PC-3 (cell line): ENCODE data around the gene SH3PXD2A. TPM values are rescaled to one million over a fixed set of nuclear protein-coding genes. Genes with fewer than 3 reads are reported as not detected.

Source experiments
- ATAC-seq: fragments of 200-7000 bp; cut with Tn5 transposase; 2 replicates; pipeline ENCODE4 v1.9.1; 2020; ENCODE audit warnings: mild to moderate bottlenecking, moderate library complexity
- BruUV-seq: library from RNA; stranded (reverse); fragments of 400-500 nt; replicated peaks from 2 replicates; lab custom pipeline; 2021; lab: Mats Ljungman, UMichigan
- CTCF ChIA-PET: fragments of 300-600 bp; sonication (Branson Sonifier 250); formaldehyde crosslinking; loops from one replicate; lab custom pipeline; 2022; ENCODE audit warnings: antibody characterized with exemption; lab: Charles Lee
- POLR2A ChIA-PET: fragments of 300-600 bp; sonication (Branson Sonifier 250); formaldehyde crosslinking; loops from one replicate; lab custom pipeline; 2022; ENCODE audit warnings: antibody characterized with exemption; ENCODE audit not compliant: unreplicated experiment; lab: Charles Lee
- DNase-seq: peaks from one replicate; pipeline ENCODE4 v3.0.0-alpha.2; 2015
- H2AFZ ChIP-seq: fragments of 300-600 bp; sonication (generic); 2 replicates; pipeline ENCODE4 v1.6.0; 2016; ENCODE audit warnings: antibody characterized with exemption, low read length
- H3F3A ChIP-seq: fragments of 300-600 bp; sonication (generic); one replicate; pipeline ENCODE4 v1.6.0; 2017; ENCODE audit warnings: antibody characterized with exemption, low read length, control low read depth, mild to moderate bottlenecking; ENCODE audit not compliant: unreplicated experiment
- H3K27ac ChIP-seq: fragments of 300-600 bp; sonication (generic); 2 replicates; pipeline ENCODE4 v1.5.1; 2016; ENCODE audit warnings: mild to moderate bottlenecking, low read length
- H3K27me3 ChIP-seq: fragments of 300-600 bp; sonication (generic); 2 replicates; pipeline ENCODE4 v1.6.1; 2016; ENCODE audit warnings: low read length, mixed read lengths
- H3K36me3 ChIP-seq: fragments of 300-600 bp; sonication (generic); 2 replicates; pipeline ENCODE4 v1.6.1; 2016; ENCODE audit warnings: low read depth, mixed run types, low read length, mixed read lengths
- H3K4me1 ChIP-seq: fragments of 300-600 bp; sonication (generic); 2 replicates; pipeline ENCODE4 v1.5.1; 2016; ENCODE audit warnings: low read length; ENCODE audit not compliant: insufficient read depth
- H3K4me2 ChIP-seq: fragments of 300-600 bp; sonication (generic); 2 replicates; pipeline ENCODE4 v1.6.0; 2016; ENCODE audit warnings: low read length
- H3K4me3 ChIP-seq: fragments of 300-600 bp; sonication (generic); 2 replicates; pipeline ENCODE4 v1.5.1; 2016; ENCODE audit warnings: mild to moderate bottlenecking, low read length, mixed read lengths
- H3K79me2 ChIP-seq: fragments of 300-600 bp; sonication (generic); 2 replicates; pipeline ENCODE4 v1.6.1; 2017; ENCODE audit warnings: low read length, mixed read lengths
- H3K9ac ChIP-seq: fragments of 300-600 bp; sonication (generic); 2 replicates; pipeline ENCODE4 v1.6.0; 2016; ENCODE audit warnings: mild to moderate bottlenecking, low read length
- H3K9me2 ChIP-seq: fragments of 300-600 bp; sonication (generic); replicated peaks from 2 replicates; pipeline ENCODE4 v1.6.1; 2016; ENCODE audit warnings: mixed run types, low read length, mixed read lengths
- H3K9me3 ChIP-seq: fragments of 300-600 bp; sonication (generic); 2 replicates; pipeline ENCODE4 v1.6.1; 2016; ENCODE audit warnings: low read length, mixed read lengths
- H4K20me1 ChIP-seq: fragments of 300-600 bp; sonication (generic); 2 replicates; pipeline ENCODE4 v1.6.1; 2016; ENCODE audit warnings: low read length, mixed read lengths
- EZH2 ChIP-seq: fragments of 300-600 bp; sonication (generic); IDR thresholded peaks from one replicate; pipeline ENCODE4 v1.6.1; 2017; ENCODE audit warnings: antibody characterized with exemption, mild to moderate bottlenecking, low read length; ENCODE audit not compliant: unreplicated experiment
- EZH2phosphoT487 ChIP-seq: fragments of 300-600 bp; sonication (generic); IDR thresholded peaks from 2 replicates; pipeline ENCODE4 v1.6.1; 2018; ENCODE audit warnings: mild to moderate bottlenecking, antibody characterized with exemption, low read length, borderline replicate concordance
- intact Hi-C: fragments of 100-400 bp; cut with micrococcal nuclease; formaldehyde crosslinking; loops from 2 replicates; pipeline ENCODE4 v1.9.0; 2023
- total RNA-seq: library from RNA; depleted of rRNA; stranded (reverse); fragments of >200 nt; gene quantifications from 2 replicates; pipeline ENCODE4 v1.2.3, GENCODE V29; 2014
- TF ChIP-seq, protein P1 (sequence below): fragments of 300-600 bp; sonication (generic); conservative IDR thresholded peaks from 2 replicates; pipeline ENCODE4 v1.5.1; 2017; ENCODE audit warnings: antibody characterized with exemption, low read depth, mild to moderate bottlenecking, low read length

Gene SH3PXD2A
- total RNA-seq, 1 experiment from 2014 or later = 3.4 TPM

DNA sequence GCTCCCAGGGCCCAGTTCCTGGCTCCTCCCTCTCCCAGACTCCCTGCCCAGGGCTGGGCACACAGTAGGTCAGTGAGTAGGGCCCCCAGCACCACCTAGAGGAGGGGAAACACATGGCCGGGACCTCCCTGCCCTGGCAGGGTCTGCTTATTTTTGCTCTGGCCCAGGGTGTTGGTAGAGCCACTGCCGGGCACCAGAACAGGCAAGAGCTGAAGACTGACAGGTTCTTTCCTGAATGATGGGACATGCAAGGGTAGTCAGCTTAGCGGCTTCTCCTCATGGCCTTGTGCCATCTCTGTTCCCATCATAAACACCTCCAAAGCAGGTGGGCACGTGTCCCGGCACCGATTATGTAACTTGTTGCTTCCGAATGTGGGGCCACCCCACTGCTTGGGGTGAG, 275.4 kb downstream of the SH3PXD2A start:
- CTCF ChIA-PET = no interaction called here
- no peaks in the 10 kb centered on the region for H3K9me3 ChIP-seq
- ATAC-seq = no peak

DNA sequence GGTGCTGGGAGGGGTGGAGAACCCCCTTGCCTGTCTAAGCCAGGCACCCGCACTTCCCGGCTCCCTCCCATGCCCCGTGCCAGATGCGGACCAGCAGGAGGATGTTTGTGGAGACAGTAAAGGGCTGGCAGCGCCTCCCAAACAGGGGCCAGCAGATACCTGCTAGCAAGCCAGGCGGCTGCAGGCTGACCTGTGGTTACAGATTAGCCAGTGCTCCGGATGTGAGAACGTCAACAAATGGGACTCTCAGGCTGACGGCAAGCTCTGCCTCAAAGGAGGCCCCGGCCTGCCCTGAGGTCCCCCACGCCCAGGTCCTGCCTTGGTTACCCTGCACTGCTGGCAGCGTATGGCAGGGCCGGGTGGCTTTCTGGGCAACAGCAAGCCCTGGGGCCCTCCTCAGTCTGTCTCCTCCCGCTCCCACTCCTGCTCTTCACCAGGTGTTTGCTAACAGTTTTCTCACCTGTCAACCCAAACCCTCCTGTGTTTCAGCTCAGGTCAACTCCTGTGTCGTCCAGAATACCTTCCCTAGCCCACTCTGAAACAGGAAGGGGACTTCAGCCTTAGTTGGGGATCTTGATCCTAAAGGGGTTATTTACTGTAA, 276.5 kb downstream of the SH3PXD2A start:
- Histone ChIP-seq H3K27me3 (no peaks in the 10 kb centered on the region), H4K20me1 (no peaks in the 10 kb centered on the region), H3K9me3 (no peaks in the 10 kb centered on the region), H3K4me3 (no peak overlapping the region), H3K36me3 (no peaks in the 10 kb centered on the region), H2AFZ (no peak overlapping the region), H3K27ac (no peak overlapping the region), H3F3A (no peaks in the 10 kb centered on the region), H3K4me1 (peaks cover 20% of the 10 kb centered on the region), H3K9ac (no peak overlapping the region), H3K4me2 (no peak overlapping the region), H3K79me2 (no peaks in the 10 kb centered on the region), H3K9me2 (no peaks in the 10 kb centered on the region)
- ChIA-PET CTCF (no interaction called here), POLR2A (no interaction called here)
- BruUV-seq = no TSS peak
- no peak for ATAC-seq
- intact Hi-C loops = no loop called here
- DNase-seq = no peak
- TF ChIP-seq, protein P1, sequence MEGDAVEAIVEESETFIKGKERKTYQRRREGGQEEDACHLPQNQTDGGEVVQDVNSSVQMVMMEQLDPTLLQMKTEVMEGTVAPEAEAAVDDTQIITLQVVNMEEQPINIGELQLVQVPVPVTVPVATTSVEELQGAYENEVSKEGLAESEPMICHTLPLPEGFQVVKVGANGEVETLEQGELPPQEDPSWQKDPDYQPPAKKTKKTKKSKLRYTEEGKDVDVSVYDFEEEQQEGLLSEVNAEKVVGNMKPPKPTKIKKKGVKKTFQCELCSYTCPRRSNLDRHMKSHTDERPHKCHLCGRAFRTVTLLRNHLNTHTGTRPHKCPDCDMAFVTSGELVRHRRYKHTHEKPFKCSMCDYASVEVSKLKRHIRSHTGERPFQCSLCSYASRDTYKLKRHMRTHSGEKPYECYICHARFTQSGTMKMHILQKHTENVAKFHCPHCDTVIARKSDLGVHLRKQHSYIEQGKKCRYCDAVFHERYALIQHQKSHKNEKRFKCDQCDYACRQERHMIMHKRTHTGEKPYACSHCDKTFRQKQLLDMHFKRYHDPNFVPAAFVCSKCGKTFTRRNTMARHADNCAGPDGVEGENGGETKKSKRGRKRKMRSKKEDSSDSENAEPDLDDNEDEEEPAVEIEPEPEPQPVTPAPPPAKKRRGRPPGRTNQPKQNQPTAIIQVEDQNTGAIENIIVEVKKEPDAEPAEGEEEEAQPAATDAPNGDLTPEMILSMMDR = no peak
- TF ChIP-seq EZH2 = no peak

More for the DNA sequence above, 275.4 kb downstream of the SH3PXD2A start:
- DNase-seq = no peak
- Histone ChIP-seq H3F3A (no peaks in the 10 kb centered on the region), H4K20me1 (no peaks in the 10 kb centered on the region), H3K36me3 (no peaks in the 10 kb centered on the region), H3K4me1 (peaks cover 20% of the 10 kb centered on the region), H3K4me3 (no peak overlapping the region), H3K9ac (no peak overlapping the region), H3K9me2 (no peaks in the 10 kb centered on the region), H2AFZ (no peak overlapping the region), H3K27me3 (no peaks in the 10 kb centered on the region), H3K79me2 (no peaks in the 10 kb centered on the region), H3K27ac (no peak overlapping the region), H3K4me2 (no peak overlapping the region)
- POLR2A ChIA-PET = no interaction called here
- BruUV-seq = no TSS peak
- no peak for TF ChIP-seq EZH2phosphoT487
- TF ChIP-seq EZH2 = no peak
- intact Hi-C loops = no loop called here

DNA sequence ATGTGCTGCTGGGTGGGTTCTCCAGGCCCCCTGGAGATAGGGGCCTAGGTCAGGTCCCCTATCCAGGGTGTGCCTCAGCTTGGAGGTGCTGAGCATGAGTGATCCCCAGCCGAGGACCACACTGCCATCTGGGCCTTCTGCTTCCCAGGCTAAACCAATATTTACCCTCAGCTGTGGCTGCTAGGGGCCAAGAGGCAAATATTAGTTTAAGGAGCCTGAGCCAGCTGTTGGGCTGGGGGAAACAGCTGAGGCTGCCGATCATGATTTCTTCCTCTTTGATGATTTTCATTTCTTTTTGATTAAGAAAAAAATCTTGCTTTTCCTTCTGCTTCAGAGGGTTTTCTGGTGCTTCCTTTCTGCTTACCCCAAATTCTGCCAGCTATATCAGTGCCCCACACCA, 278.5 kb downstream of the SH3PXD2A start:
- H3K9ac ChIP-seq = no peak overlapping the region
- DNase-seq = peak; percentile 17
- H3K9me2 ChIP-seq = no peaks in the 10 kb centered on the region
- no peaks in the 10 kb centered on the region for H3K36me3 ChIP-seq
- TF ChIP-seq, protein P1 = no peak
- TF ChIP-seq EZH2 = no peak
- CTCF ChIA-PET = no interaction called here
- no peak overlapping the region for H2AFZ ChIP-seq
- no peaks in the 10 kb centered on the region for H3F3A ChIP-seq
- no peak overlapping the region for H3K4me3 ChIP-seq
- H3K4me2 ChIP-seq = no peak overlapping the region
- intact Hi-C loops = no loop called here
- H3K4me1 ChIP-seq = peaks cover 36% of the 10 kb centered on the region
- BruUV-seq = no TSS peak
- POLR2A ChIA-PET = no interaction called here
- no peaks in the 10 kb centered on the region for H3K9me3 ChIP-seq
- H3K27me3 ChIP-seq = no peaks in the 10 kb centered on the region
- ATAC-seq = peak; percentile 41
- no peak overlapping the region for H3K27ac ChIP-seq
- no peaks in the 10 kb centered on the region for H3K79me2 ChIP-seq
- H4K20me1 ChIP-seq = no peaks in the 10 kb centered on the region
